Measurements from ENCODE around the gene CLEC2L.

The CLEC2L gene

GRCh38 chr7:139575338-139575680 lies 51.8 kb downstream of the CLEC2L start:
- no peak for DNase-seq (ENCODE audit: low read depth)

- no peak for DNase-seq (ENCODE audit: low read depth)
These were observed 52.9 kb downstream of the CLEC2L start for GRCh38 chr7:139576179-139576973.

- no peak for DNase-seq (ENCODE audit: low read depth)
These were observed 57.0 kb downstream of the CLEC2L start for GRCh38 chr7:139580435-139580834.

- no peak for DNase-seq (ENCODE audit: low read depth)
These were observed 58.7 kb downstream of the CLEC2L start for GRCh38 chr7:139582130-139582650.

GRCh38 chr7:139582671-139583155 lies 59.2 kb downstream of the CLEC2L start:
- DNase-seq (ENCODE audit: low read depth): no peak

GRCh38 chr7:139583826-139584553 lies 60.5 kb downstream of the CLEC2L start:
- no peak for DNase-seq (ENCODE audit: low read depth)

GRCh38 chr7:139585042-139585441 lies 61.6 kb downstream of the CLEC2L start:
- no peak for DNase-seq (ENCODE audit: low read depth)

- no peak for DNase-seq (ENCODE audit: low read depth)
These were observed 62.8 kb downstream of the CLEC2L start for GRCh38 chr7:139586286-139586685.

GRCh38 chr7:139587535-139587934 lies 64.0 kb downstream of the CLEC2L start:
- no peak for DNase-seq (ENCODE audit: low read depth)

- no peak for DNase-seq (ENCODE audit: low read depth)
These were observed 65.1 kb downstream of the CLEC2L start for GRCh38 chr7:139588632-139589031.

GRCh38 chr7:139589474-139589873 lies 66.0 kb downstream of the CLEC2L start:
- no peak for DNase-seq (ENCODE audit: low read depth)

GRCh38 chr7:139591550-139592195 lies 68.2 kb downstream of the CLEC2L start:
- no peak for DNase-seq (ENCODE audit: low read depth)

- no peak for DNase-seq (ENCODE audit: low read depth)
These were observed 69.4 kb downstream of the CLEC2L start for GRCh38 chr7:139592801-139593461.

GRCh38 chr7:139594090-139594489 lies 70.6 kb downstream of the CLEC2L start:
- no peak for DNase-seq (ENCODE audit: low read depth)
